GM19025 (cell line): ENCODE data around the gene TTC33.
"Not testable (repeated sequence)": the region's sequence is repeated elsewhere in the genome, so short reads cannot be mapped to it uniquely, and the experiment has no call there.

Experiments
- ATAC-seq: cut with Tn5 transposase; IDR thresholded peaks from one replicate; pipeline ENCODE4 v1.9.1; 2021; ENCODE audit warnings: mild to moderate bottlenecking, low read depth, moderate library complexity; ENCODE audit not compliant: unreplicated experiment

Gene TTC33

GRCh38 chr5:40660751-40661150, 95.0 kb downstream of the TTC33 start:
- ATAC-seq: no peak

- ATAC-seq: no peak
These were observed 99.0 kb downstream of the TTC33 start for GRCh38 chr5:40656766-40657165.

GRCh38 chr5:40656091-40656490, 99.7 kb downstream of the TTC33 start:
- ATAC-seq: not testable (repeated sequence)

DNA sequence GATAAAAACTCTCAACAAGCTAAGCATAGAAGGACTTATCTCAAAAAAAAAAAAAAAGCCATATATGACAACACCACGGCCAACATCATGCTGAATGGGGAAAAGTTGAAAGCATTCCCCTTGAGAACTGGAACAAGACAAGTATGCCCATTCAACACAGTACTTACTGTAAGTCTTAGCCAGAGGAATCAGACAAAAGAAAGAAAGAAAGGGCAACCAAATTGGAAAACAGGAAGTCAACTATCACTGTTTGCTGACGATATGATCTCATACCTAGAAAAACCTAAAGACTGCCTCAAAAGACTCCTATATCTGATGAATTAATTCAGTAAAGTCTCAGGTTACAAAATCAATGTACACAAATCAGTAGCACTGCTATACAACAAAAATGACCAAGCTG, 100.6 kb downstream of the TTC33 start:
- no peak for ATAC-seq

GRCh38 chr5:40654377-40654991, 101.3 kb downstream of the TTC33 start:
- no peak for ATAC-seq

GRCh38 chr5:40653221-40654022, 102.3 kb downstream of the TTC33 start:
- no peak for ATAC-seq

- ATAC-seq: no peak
These were observed 103.1 kb downstream of the TTC33 start for GRCh38 chr5:40652441-40653220.

DNA sequence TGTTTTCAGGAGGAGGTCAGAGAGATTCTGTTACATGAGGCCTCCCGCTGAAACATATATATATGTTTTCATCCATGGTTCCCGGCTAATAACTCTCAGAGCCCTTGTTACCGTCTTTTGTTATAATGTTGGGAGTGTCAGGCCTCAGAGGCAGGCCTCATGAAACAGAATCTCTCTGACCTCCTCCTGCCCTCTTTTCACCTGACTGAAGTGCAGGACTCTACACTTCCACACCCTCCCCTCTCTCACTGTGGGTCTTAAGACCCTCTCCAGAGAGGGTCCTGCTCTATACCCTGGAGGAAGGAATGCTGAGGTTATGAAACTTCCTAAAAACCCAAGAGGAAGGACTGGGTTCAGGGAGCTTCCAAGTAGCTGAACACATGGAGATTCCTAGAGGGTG, 104.6 kb downstream of the TTC33 start:
- ATAC-seq: no peak

DNA sequence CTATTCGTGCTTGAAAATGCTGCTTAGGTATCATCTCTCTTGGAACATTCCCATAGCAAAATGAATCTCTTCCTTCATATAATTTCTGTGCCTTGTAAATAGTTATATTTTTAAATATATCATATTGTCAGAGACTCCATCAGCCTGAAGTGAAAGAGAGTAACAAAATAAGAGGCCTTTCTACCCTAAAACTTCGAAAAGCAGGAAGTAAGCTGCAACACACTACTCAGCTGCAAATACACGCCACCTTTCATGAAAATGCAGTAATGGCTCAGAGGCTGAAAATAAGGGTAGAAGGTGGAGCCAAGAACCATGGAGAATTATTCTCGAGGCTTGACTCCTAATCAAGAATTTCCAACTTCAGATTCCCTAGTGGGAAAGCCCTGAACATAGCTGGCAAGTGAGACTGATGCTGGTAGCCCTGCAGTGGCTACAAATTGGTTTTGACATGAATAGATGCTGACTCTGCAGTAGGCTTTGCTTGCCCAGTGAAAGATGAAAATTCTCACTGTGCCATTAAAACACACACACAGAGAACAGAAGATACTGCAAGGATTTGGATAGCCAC, 106.2 kb downstream of the TTC33 start:
- no peak for ATAC-seq

- no peak for ATAC-seq
These were observed 107.6 kb downstream of the TTC33 start for GRCh38 chr5:40648150-40648549.

DNA sequence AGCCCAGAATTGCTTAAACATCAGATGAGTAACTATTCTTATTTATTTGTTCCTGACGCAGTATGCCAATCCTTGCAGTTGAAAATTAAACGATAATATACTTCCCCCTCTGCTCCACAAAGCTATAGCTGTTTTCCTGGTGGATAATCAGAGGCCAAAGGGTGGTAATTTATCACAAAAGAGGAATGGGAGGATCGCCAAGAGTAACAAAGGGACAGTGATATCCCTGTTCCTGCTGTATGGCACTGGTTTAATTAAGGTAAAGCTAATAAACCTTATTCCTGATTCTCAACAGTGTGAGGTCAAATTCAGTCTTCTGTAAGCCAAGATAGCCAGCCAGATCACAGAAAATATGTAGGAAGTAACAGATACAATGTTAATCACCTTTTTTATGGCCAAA, 109.5 kb downstream of the TTC33 start:
- ATAC-seq: no peak

GRCh38 chr5:40639531-40639930, 116.2 kb downstream of the TTC33 start:
- not testable (repeated sequence) for ATAC-seq

DNA sequence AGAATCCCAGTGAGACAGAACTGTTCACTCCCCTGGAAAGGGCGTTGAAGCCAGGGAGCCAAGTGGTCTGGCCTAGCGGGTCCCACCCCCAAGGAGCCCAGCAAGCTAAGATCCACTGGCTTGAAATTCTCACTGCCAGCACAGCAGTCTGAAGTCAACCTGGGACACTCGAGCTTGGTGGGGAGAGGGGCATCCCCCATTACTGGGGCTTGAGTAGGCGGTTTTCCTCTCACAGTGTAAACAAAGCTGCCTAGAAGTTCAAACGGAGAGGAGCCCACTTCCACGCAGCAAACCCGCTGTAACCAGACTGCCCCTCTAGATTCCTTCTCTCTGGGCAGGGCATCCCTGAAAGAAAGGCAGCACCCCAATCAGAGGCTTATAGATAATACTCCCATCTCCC, 121.2 kb downstream of the TTC33 start:
- no peak for ATAC-seq

- ATAC-seq: no peak
These were observed 121.6 kb downstream of the TTC33 start for GRCh38 chr5:40634154-40634553.

DNA sequence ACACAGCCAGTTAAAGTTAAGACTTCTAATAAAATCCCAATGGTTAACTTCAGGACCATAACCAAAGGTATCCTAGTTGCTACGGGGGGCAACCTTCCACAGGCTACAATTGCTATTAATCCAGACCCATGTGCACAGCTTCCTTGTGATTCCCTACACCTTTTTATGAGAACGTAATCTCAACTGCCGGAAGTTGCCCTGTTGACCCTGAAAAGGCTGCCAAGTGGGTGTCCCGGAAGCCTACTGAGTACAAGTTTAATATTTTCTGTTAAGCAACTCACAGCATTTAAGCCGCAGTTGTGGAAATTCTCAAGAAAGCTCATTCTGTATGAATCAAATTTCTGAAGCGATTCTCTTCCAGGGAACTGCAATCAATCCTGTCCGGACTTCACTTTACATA, 124.5 kb downstream of the TTC33 start:
- no peak for ATAC-seq

- ATAC-seq: no peak
These were observed 125.6 kb downstream of the TTC33 start for GRCh38 chr5:40630126-40630525.

DNA sequence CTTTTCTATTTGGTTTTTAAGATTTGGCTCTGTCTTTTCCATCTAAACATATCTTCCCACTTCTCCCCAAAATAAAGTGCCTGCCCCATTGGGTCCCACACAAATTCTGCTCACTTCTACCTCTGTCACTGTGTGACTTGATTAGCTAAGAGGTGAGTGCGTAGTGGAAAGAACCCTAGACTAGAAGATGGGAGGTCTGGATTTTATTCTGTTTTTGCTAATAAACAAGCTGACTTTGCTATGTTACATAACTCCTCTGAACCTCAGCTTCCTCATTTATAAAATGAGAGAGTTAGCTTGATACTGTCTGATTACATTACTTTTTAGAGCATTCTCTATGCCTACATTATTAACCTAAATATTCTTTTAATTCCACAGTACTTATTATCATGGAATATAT, 127.4 kb downstream of the TTC33 start:
- no peak for ATAC-seq

DNA sequence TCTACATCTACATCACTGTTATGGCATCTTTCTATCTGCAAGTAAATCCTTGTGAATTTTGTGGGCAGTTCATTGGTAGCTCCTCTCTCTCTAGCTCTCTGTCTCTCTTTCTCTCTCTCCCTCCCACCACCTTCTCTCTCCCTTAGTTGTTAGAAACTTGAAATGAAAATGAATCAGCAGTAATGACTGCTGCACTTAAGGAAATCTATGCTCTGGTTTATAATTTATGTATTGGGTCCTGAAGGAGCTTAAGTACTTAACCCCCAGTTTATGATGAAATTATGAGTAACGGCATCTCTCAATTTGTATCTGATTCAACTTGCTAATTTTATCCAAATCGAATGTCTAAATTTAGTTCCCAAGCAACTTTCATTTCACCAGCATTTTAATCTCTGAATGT, 128.1 kb downstream of the TTC33 start:
- no peak for ATAC-seq

DNA sequence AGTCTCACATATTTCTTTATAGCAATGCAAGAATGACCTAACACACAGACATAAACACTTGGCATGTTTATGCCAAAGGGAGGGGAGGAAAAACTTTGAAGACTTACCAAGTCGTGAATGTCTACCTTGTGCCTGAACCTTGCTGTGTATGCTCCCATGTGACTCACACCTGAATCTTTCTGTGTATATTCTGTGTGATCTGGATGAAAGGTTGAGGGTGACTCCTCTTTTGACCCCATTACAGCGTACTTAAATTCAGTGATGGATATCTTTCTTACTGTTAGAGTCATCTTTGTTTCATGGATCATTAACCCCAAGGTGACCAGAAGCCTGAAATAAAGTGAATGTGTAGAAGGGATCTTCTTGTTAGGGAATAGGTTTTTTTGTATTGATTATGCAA, 129.0 kb downstream of the TTC33 start:
- ATAC-seq: no peak

DNA sequence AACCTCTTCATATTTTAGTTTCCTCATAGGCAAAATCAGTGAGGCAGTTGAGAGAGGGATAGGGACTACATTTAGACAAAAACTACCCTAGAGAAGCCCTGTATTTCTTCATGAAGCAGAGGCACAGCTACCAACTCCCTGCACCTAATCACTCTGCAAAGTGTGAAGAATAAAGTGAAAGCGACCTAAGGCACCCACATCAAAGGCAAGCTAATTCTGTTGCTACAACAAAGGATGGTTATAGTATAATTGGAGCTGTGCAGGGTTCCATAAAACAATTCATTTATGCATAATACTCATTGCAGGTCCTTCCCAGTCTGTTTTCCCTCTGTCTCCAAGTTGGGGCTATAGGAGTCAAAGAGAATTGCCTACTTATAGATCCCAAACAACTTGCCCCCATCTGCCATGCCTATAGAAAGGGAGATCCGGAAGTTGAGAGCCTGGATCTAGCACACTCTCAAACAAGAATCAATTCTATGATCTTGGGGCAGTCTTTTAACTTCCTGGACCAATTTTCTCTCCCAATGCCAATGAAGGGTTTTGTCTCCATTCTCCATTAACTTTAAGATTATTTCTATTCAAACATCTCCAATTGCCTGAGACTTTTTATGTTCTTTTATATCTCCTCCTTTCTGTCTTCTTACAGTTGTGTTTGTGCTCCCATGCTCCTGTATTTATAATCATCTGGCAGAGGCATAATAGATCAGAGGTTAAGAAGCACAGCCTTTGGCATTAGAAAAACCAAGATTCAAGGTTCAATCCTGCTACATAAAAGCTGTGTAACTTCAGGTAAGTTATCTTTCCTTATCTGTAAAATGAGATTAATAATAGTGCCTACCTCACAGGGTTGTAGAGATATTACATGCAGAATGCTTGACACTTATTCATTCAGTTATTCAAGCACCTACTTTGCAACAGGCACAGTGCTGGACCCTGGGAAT, 132.0 kb downstream of the TTC33 start:
- ATAC-seq: no peak
